ENCODE results near the gene LINC00237.

The LINC00237 gene

DNA sequence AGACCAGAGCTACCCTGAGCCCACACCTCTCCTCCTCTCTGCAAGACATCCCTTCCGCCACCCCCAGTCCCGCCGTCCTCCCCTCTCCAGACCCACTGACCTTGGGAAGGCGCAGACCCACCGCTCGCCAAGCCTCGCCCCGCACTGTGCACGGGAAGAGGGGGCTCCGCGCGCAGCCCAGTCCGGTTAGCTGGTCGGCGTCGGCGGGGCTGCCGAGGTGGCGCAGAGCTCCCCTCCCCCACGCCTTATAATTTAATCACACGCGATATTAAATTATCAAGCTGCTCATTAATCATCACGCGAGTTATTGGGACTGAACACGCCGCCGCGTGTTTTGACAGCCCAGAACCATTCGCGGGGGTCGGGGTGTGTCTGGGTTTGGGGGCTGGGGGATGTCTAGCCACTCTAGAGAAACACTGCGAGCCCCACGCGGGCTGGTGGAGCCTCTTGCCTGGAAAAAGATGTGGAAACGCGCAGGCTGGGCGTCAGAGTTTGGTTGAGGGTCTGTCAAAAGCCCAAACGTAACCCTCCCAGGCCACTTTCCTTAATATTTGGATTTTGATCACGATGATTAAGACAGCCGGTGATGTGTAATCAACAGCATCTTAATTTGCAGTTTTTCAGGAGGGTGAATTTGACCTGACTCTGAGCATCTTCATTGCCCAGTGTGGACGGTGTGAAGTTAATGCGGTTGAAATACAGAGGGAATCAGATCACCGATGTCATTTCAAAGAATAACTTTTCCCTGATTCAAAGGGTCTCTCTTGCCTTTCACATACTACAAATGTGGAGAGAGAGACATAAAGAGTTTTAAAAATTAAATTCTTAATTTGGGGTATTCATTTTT lies at the start of gene LINC00237:
LINC00237 (minus strand) TSS at position 188 of the 847 bp plus-strand sequence.
- no peak for DNase-seq

DNA sequence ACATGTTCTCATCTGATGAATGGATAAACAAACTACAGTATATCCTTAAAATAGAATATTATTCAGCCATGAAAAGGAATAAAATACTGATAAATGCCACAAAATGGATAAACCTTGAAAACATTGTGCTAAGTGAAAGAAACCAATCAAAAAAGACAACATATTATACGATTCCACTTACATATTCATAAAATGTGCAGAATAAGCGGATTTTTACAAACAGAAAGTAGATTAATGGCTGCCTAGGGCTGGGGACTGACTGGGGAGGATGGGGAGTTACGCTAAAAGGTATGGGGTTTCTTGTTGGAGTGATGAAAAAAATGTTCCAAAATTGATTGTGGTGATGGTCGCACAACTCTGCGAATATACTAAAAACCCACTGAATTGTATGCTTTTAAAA lies 49.1 kb upstream of the LINC00237 start:
- DNase-seq, result no peak

GRCh38 chr20:21154692-21155091 lies 48.5 kb upstream of the LINC00237 start:
- no peak for DNase-seq

DNA sequence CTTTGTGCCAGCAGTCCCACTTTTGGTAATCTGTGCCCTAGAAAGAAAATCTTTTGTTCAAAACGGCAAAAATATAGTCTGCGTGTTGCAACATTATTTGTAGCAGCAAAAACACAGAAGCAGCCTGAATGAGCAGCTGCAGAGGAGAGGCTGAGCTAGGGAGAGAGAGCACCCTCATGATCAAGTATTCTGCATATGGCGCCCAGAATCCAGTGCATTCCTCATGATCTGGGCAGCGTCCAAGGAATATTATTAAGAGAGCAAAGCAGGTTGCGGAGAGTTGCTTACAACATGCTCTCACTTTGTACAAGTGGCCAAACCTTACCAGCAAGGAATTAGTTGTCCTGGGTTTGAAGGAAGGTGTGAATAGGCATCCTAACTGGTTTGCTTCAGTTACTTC lies 45.6 kb upstream of the LINC00237 start:
- DNase-seq, result no peak

DNA sequence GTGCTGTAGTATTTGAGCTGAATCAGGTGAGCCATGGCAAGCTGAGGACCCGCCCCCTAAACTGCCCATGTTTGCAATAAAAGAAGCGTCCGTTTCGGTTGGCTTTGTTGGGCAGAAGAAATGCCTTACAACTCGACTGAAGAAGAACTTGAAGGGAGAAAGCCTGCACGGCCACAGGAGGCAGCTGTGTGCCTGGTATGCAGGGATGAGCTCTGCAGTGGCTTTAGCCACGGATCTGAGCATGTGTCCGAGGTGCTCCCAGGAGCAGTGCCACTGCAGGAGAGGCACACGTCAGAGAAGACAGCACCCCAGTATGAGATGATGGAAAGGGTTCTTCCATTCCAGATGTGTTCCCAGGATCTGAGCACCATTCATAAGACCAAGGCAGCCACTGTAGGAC lies 43.2 kb upstream of the LINC00237 start:
- DNase-seq, result no peak

DNA sequence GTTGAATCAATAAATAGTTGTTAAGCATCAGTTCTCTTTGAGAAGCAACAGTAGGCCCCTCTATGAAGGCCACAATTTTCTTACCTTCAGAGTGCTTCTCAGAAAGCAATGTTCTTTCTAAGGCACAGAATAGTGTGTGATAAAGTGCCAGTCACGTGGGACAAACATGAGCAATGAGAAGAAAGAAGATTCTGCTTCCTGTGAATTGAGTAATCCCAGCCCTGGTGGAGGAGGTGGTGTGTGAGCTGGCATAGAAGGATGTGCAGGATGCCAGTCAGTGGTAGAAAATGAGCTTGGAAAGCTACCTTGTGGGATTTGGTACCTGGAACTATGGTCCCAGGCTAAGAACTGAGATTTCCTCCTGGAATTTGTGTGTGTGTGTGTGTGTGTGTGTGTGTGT lies 41.4 kb upstream of the LINC00237 start:
- no peak for DNase-seq

GRCh38 chr20:21146215-21146614 lies 40.1 kb upstream of the LINC00237 start:
- DNase-seq, result no peak

DNA sequence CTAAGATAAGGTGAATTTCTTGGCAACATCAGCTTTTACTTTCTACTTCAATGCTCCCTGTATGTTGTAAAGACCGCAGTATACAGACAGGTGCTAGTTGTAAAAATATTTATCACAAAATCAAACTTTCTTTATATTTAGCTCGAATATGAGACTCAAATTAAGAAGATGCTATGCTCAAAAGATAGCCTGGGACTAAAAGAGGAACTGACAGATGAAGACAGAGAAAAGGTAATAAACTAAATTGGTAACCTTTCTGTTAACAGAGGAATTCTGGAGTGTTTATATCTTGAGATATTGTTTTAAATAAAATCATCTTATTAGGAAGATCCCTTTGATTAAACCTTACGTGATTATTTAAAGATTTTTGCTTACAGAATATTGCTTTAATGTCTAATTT lies 39.3 kb upstream of the LINC00237 start:
- no peak for DNase-seq

DNA sequence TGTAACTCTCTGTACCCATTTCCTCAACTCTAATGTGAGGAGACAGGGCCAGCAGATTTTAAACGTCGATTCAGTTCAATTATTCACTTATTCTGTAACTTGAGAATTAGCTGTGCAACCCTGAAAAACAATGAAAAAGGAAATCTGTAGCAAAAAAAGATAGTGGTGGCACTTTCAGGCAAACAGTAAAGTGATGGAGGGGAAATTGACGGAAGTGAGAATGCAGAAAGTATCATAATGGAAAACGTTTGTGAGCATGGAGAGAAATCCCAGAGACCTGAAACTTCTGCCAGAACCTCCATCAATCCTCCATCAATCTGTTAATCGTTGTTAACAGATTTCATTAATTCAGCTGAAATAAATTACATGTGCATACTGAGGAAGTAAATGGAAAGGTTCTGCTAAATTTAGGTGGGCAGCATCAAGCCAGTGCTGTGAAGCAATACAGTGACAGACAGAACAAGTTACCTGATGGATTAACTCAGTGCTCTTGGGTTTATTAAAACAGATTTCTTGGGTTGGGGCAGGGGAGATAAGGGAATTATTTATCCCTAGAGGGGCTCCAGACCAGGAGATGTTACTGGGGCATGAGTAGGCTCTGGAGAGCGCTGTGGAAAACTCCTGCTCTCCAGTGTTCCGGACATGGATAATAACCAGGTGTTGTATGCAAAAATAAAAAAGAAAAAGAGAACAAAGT lies 37.2 kb upstream of the LINC00237 start:
- DNase-seq, result no peak

- DNase-seq, result no peak
These were observed 35.7 kb upstream of the LINC00237 start for GRCh38 chr20:21141825-21142224.

- no peak for DNase-seq
These were observed 33.9 kb upstream of the LINC00237 start for GRCh38 chr20:21139881-21140566.

DNA sequence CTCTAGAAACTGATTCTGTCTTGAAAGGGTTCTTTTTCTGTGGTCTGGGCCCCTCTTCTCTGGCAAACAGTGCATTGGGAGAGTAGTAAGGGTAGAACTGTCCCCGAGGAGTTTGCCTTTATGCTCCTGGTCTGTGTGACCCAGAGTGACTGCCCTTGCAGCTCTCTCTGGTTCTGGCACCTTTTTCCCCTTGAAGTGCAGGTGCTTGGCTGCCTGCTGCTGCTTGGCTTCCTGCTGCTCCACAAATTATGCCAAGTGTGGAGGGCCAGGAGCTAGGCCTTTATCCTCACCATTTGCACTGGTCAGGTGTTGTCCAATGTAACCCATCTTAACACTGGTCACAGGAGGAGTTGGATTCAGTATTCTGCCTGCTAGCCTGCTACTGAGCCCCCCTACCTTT lies 30.9 kb upstream of the LINC00237 start:
- DNase-seq, result no peak

DNA sequence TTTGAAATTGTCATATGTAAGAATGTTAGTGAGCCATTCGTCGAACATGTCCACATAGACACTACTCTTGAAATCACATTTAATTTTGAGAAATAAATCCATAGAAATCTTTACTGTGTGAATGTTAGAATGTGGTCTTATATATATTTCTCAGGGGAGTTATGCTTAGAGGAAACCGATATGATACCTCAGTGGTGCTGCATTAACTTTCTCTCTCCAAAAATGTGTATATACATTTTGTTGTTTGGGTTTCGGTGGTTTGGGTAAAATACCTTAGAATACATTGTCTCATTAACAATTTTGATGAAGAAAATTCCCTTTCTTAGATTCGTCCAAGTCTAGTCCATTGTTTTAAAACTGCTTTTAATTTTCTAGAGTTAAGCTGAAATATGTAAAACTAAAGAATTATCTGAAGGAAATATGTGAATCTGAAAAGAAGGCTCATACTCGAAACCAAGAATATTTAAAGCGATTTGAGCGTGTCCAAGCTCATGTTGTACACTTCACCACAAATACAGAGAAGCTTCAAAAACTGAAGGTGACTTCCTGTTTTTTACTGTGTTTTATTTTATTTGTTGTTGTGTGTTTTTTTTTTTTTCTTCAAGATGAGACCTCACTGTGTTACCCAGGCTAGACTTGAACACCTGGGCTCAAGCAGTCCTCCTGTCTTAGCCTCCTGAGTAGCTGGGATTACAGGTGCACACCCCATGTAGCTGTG lies 30.0 kb upstream of the LINC00237 start:
- DNase-seq, result no peak

DNA sequence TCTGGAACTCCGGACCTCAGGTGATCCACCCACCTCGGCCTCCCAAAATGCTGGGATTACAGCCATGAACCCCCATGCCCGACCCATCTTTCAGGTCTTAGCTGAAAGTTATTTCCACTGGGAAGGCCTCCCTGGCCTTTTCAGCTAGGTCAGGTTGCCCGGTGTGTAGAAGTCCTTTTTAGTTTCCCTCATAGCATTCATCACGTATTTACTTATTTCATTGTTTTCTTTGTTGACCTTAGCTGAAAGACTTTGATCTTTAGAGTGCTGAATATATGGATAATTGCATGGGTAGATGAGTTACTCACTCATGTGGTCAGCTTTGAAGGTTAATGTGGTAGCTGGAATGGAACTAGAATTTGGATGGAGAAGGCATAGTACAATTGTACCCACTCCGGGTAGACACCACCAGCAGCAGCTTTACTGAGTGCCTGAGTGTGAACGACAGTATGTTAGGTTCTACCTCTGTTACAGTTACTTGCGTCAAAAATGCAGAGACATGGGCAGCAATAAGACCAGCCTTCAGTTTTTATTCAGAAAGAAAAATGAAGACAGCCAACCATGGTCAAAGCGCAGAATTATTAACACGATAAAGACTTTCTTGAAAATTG lies 28.8 kb upstream of the LINC00237 start:
- no peak for DNase-seq

- DNase-seq, result no peak
These were observed 27.9 kb upstream of the LINC00237 start for GRCh38 chr20:21133917-21134622.

DNA sequence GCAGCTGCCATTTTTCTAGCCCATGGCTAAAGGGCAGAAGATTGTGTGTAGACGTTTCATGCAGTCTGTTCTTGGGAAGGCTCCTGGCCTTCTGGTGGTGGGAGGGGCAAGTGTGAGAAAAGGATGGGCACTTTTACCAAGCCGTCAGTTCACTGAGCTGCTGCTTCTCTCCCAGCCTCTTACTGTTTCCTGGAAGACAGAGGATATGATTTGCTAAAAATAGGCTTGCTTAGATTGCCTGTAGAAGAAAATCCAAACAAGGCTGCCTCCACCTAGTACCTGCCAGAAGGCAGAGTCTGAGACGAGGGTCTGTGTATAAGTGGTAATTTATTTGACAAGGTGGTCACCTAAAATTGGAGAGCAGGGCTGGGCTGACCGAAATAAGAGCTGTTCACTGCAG lies 27.2 kb upstream of the LINC00237 start:
- no peak for DNase-seq

DNA sequence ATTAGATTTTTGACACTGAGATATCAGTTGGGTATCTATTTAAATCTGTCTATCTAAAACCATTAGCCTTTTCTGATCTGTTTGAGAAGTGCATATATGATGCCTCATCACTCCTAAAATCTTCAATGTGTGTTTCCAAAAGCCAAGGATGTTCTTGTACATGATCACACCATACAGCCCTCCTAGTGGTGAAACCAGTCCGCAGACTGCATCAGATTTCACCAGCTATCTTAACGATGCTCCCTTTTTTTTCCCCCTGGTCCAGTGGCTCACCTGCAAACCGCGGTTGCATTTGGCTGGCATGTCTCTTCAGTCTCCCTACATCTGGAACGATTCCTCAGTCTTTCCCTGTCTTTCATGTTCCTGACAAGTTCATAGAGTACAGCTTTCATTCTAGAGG lies 23.7 kb upstream of the LINC00237 start:
- DNase-seq, result no peak

DNA sequence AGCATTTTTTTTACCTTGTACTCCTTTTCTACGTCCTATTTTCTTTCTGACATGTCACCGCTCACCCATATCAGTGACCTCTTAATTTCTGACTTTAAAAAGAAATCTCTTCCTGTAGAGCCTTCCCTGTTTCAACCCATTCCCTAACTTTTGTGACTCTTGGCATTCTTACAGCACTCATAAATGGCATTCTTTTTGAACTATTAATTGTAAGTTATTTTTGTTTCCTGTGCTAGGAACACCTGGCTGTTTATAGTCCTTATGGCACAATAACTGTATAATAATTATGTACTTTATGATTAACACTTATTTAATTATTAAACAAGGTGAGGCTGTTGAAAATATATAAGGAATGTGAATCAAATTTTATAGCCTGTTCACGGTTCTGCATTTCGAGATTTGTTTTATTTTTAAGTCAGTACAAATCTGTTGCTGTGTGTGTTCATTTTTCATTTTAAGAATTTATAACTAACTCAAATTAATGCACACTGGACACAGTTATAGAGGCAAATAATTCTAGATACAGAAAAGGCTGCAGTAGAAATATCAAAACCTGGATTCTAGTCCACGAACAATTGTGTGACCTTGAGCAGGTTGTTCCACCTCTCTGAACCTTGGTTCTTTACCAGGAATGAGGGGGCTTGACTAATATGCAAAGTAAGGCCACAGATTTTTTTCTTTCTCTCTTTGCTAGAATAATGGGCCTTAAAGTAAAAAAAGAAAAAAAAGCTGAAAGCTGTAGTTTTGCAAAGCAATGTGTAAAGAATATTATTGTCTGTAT lies 21.2 kb upstream of the LINC00237 start:
- no peak for DNase-seq

DNA sequence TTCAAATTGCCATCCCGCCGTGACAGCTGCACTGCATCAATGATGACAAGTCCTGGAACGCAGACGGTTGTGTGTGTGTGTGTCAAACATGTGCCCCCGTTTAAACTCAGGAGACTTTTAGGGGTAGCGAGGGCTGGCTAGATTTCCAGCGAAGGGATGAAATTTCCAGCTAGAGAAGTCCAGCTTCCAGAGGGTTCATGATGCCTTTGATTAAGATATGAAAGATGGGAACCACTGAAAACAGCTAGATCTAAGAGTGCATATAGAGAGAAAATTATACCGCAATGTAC lies 20.4 kb upstream of the LINC00237 start:
- no peak for DNase-seq

- DNase-seq, result peak; percentile 71
These were observed 19.9 kb upstream of the LINC00237 start, which contains the start of gene KIZ for GRCh38 chr20:21125849-21126580. Gene KIZ, plus strand, starts transcription at chr20:21126082. Its CDS starts 34 bp downstream, at chr20:21126116.
